Activated naive CD4-positive, alpha-beta T cell treated with anti-CD3 and anti-CD28 coated beads, Interleukin-2, amount 10 ng/mL, durations not matched to agents 7 days and 5 days (primary cell): ENCODE measurements around the gene TCF19.
"Not testable (repeated sequence)": the region's sequence is repeated elsewhere in the genome, so short reads cannot be mapped to it uniquely, and the experiment has no call there.

Source experiments
- CTCF ChIA-PET: fragments of 350-600 bp; sonication (Branson Sonifier 250); formaldehyde crosslinking; loops from one replicate; lab custom pipeline; 2021; ENCODE audit warnings: antibody characterized with exemption; lab: Charles Lee
- DNase-seq: peaks from one replicate; pipeline ENCODE4 v3.0.0-alpha.2; 2020
- H3K27ac Mint-ChIP-seq: one replicate; pipeline ENCODE4 v1.8.0; 2021; ENCODE audit warnings: mild to moderate bottlenecking, moderate library complexity, mixed read lengths
- H3K27me3 Mint-ChIP-seq: one replicate; pipeline ENCODE4 v1.8.0; 2021; ENCODE audit warnings: mild to moderate bottlenecking, mixed read lengths
- H3K36me3 Mint-ChIP-seq: one replicate; pipeline ENCODE4 v1.8.0; 2021; ENCODE audit warnings: mixed read lengths
- H3K4me1 Mint-ChIP-seq: one replicate; pipeline ENCODE4 v1.8.0; 2021; ENCODE audit warnings: mixed read lengths
- H3K4me3 Mint-ChIP-seq: one replicate; pipeline ENCODE4 v1.8.0; 2021; ENCODE audit warnings: mild to moderate bottlenecking, moderate library complexity, mixed read lengths
- H3K9me3 Mint-ChIP-seq: one replicate; pipeline ENCODE4 v1.8.0; 2021; ENCODE audit warnings: mixed read lengths

TCF19 gene

DNA sequence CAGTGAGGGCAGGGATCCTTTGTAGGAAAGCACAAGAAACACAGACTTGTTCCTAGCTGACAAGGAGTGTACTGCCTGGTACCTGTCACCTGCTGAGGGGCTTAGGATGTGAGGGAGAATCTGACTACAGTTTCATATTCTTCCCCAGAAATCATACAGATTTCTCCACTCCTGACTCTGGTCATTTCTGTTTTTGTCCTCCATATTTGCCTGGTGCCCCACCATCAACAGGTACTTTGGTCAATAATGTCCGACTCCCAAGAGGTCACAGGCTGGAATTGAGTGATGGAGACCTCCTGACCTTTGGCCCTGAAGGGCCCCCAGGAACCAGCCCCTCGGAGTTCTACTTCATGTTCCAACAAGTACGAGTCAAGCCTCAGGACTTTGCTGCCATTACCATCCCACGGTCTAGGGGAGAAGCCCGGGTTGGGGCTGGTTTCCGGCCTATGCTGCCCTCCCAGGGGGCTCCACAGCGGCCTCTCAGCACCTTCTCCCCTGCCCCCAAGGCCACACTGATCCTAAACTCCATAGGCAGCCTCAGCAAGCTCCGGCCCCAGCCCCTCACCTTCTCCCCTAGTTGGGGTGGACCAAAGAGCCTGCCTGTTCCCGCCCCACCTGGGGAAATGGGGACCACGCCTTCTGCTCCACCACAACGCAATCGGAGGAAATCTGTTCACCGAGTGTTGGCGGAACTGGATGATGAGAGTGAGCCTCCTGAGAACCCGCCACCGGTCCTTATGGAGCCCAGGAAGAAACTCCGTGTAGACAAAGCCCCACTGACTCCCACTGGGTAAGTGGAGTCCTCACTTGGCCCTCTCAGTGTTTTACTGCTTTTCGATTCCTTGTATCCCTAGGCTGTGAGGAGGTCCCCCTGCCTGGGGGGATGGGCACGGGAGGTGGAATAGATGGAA is 3.1 kb downstream of the TCF19 start:
- H3K9me3 Mint-ChIP-seq: no peaks in the 10 kb centered on the region
- no peak for DNase-seq
- H3K27ac Mint-ChIP-seq: no peak overlapping the region
- H3K27me3 Mint-ChIP-seq: no peaks in the 10 kb centered on the region
- H3K36me3 Mint-ChIP-seq: peaks cover 45% of the 10 kb centered on the region
- H3K4me1 Mint-ChIP-seq: peaks cover 60% of the 10 kb centered on the region
- CTCF ChIA-PET: interaction anchor here (1.5 to 2.6 kb wide), 2 partner anchors 33 to 205 kb away, joined by 3 to 6 read pairs; no protein-coding TSS in a partner anchor
- H3K4me3 Mint-ChIP-seq: peak overlapping the region; percentile 51

DNA sequence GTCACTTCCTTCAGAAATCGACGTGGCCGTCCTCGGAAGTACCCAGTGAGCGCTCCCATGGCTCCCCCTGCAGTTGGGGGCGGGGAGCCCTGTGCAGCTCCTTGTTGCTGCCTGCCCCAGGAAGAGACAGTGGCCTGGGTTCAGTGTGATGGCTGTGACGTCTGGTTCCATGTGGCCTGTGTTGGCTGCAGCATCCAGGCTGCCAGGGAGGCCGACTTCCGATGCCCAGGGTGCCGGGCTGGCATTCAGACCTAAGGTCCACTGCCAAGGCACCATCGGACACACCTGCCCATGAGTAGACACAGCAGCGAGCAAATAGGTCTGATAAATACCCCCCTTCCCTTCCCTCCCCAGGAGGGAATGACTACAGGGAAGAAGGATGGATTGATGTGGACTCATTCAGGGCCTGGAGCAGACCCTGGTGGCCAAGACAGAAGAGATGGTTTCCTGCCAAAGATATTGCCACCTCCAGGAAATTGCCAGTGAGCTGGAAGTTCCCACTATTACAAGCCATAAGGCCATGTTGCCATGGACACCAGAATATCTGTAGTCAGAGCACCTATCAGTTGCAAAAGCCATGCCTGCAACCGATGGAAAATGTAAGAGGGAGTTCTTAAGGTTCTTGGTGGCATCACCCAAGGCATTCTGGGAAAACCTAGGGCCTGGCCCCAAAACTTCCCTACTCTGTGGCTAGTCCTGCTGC is 4.2 kb downstream of the TCF19 start:
- no peak overlapping the region for H3K27ac Mint-ChIP-seq
- H3K4me3 Mint-ChIP-seq: no peak overlapping the region
- H3K9me3 Mint-ChIP-seq: no peaks in the 10 kb centered on the region
- no peak for DNase-seq
- peaks cover 48% of the 10 kb centered on the region for H3K4me1 Mint-ChIP-seq
- CTCF ChIA-PET: no interaction called here
- no peaks in the 10 kb centered on the region for H3K27me3 Mint-ChIP-seq
- H3K36me3 Mint-ChIP-seq: peaks cover 47% of the 10 kb centered on the region

DNA sequence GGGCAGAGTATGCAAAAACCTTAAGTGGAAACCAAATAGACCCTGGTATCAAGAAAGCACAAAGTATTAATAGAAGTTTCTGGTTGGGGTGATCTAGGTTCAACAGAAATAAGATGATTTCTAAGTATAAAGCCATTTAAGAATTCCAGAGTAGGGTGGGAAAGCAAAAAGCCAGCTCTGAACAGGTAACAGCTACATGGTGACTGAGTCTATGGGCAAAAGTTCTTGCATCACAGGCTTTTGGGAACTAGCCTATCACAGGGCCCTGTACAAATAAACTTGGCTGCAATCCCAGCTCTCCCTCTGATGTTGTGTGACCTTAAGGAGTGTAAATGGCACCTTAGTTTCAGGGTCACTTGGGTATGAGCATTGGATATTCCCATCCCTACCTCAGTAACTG is 5.5 kb downstream of the TCF19 start:
- CTCF ChIA-PET: no interaction called here
- Mint-ChIP-seq H3K4me3 (no peak overlapping the region), H3K36me3 (peaks cover 43% of the 10 kb centered on the region), H3K27ac (no peak overlapping the region), H3K9me3 (no peaks in the 10 kb centered on the region), H3K27me3 (no peaks in the 10 kb centered on the region), H3K4me1 (peaks cover 41% of the 10 kb centered on the region)
- no peak for DNase-seq

GRCh38 chr6:31164475-31165063 is 6.2 kb downstream of the TCF19 start:
- Mint-ChIP-seq H3K36me3 (peaks cover 37% of the 10 kb centered on the region), H3K4me1 (peaks cover 35% of the 10 kb centered on the region)
- not testable (repeated sequence) for H3K4me3 Mint-ChIP-seq, H3K9me3 Mint-ChIP-seq, H3K27me3 Mint-ChIP-seq, H3K27ac Mint-ChIP-seq, DNase-seq
- CTCF ChIA-PET: interaction anchor here (0.7 kb wide), 2 partner anchors 28 to 32 kb away, joined by 3 read pairs; no protein-coding TSS in a partner anchor

DNA sequence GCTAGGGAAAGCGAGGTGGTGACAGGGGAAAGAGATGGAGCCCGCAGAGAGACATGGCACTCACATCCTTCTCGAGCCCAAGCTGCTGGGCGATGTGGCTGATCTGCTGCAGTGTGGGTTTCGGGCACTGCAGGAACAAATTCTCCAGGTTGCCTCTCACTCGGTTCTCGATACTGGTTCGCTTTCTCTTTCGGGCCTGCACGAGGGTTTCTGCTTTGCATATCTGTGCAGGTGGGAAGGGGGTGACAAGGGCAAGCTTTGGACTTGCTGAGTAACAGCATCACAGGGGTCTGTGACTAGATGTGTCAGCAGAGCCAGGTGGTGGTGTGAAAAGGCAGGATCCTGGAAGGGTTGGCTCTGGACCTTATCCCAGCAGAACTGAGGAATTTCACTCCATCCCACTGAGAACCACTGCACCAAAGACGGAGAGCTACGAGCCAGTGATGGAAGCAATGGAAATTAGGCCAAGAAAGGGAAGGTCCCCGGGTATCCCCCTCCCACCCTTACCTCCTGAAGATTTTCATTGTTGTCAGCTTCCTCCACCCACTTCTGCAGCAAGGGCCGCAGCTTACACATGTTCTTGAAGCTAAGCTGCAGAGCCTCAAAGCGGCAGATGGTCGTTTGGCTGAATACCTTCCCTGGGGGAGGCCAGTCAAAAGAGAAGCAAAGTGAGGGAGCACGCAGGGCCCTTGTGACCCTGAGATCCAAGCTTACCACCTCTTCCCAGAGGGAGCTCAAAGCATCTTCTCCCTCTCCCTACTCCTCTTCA is 6.9 kb downstream of the TCF19 start:
- H3K27me3 Mint-ChIP-seq, DNase-seq, H3K9me3 Mint-ChIP-seq, H3K27ac Mint-ChIP-seq, H3K4me3 Mint-ChIP-seq: not testable (repeated sequence)
- Mint-ChIP-seq H3K4me1 (peaks cover 28% of the 10 kb centered on the region), H3K36me3 (peaks cover 31% of the 10 kb centered on the region)
- CTCF ChIA-PET: interaction anchor here (0.7 kb wide), 2 partner anchors 27 to 31 kb away, joined by 3 read pairs; no protein-coding TSS in a partner anchor

DNA sequence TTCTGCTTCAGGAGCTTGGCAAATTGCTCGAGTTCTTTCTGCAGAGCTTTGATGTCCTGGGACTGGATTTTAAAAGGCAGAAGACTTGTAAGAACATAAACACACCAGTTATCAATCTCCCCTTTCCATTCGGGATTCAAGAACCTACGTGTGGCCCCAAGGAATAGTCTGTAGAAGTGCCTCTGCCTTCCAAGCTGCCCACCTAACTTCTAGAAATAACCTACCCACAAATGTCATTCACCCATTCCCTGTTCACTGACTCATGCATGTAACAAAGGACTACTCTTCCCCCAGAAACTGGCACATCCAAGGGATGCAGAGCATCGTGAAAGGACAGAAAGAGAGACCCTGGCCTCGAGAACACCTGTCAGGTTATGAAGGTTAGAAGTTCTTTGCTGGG is 7.6 kb downstream of the TCF19 start:
- Mint-ChIP-seq H3K27ac (no peak overlapping the region), H3K9me3 (no peaks in the 10 kb centered on the region), H3K36me3 (peaks cover 30% of the 10 kb centered on the region), H3K4me3 (no peak overlapping the region), H3K27me3 (no peaks in the 10 kb centered on the region), H3K4me1 (peaks cover 23% of the 10 kb centered on the region)
- CTCF ChIA-PET: no interaction called here
- DNase-seq: no peak

- no peak for DNase-seq
- no peaks in the 10 kb centered on the region for H3K9me3 Mint-ChIP-seq
- no peak overlapping the region for H3K27ac Mint-ChIP-seq
- CTCF ChIA-PET: no interaction called here
- H3K4me3 Mint-ChIP-seq: no peak overlapping the region
- H3K36me3 Mint-ChIP-seq: peaks cover 8% of the 10 kb centered on the region
- H3K27me3 Mint-ChIP-seq: no peaks in the 10 kb centered on the region
- peaks cover 3% of the 10 kb centered on the region for H3K4me1 Mint-ChIP-seq
These were observed 10.2 kb downstream of the TCF19 start for GRCh38 chr6:31168606-31169005.

DNA sequence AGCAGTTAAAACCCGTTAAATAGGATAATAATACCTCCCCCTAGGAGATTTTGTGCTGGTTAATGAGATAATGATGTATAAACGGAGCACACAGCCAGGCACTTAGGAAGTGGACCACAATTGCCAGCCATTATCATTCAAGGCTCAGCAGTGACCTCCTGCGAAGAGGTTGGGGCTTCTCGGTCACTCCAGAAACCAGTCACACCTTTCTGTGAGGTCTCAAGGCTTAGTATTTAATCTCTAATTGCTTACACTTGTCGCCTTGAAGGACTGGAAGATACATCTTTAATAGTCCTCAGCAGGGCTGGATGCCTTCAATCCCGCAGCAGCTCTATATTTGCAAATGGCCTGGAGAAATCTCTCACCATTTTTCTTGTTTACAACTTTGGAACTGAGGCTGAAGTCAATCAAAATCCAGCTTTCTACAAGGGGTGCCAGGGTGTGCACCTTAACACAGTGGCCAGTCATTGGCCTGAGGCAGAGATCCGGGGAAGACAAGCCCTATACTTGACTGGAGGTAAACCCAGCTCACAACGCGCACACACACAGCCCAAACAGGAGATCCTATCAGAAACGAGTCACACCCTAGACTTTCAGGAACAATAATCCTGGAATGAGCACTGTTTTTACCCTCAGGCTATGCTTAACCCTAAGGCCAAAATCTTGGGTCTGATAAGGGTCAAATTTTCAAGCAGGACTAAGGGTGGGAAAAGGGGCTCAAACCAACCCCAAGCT is 10.9 kb downstream of the TCF19 start:
- Mint-ChIP-seq H3K27me3 (no peaks in the 10 kb centered on the region), H3K4me3 (no peak overlapping the region), H3K36me3 (peaks cover 5% of the 10 kb centered on the region), H3K4me1 (no peaks in the 10 kb centered on the region), H3K9me3 (no peaks in the 10 kb centered on the region), H3K27ac (peak overlapping the region; percentile 56)
- DNase-seq: no peak
- CTCF ChIA-PET: no interaction called here

- H3K4me3 Mint-ChIP-seq, DNase-seq, H3K27me3 Mint-ChIP-seq, H3K4me1 Mint-ChIP-seq, H3K27ac Mint-ChIP-seq, CTCF ChIA-PET, H3K9me3 Mint-ChIP-seq, H3K36me3 Mint-ChIP-seq: not testable (repeated sequence)
These were observed 11.6 kb downstream of the TCF19 start for GRCh38 chr6:31169858-31170599.

GRCh38 chr6:31170600-31170881 is 12.2 kb downstream of the TCF19 start, which contains the start of gene POU5F1:
POU5F1 (minus strand) TSS chr6:31170682; CDS start chr6:31170620, 62 bp downstream.
- H3K9me3 Mint-ChIP-seq: no peaks in the 10 kb centered on the region
- H3K27ac Mint-ChIP-seq: no peak within 1 kb of the TSS
- CTCF ChIA-PET: no interaction called here
- H3K4me3 Mint-ChIP-seq: no peak within 1 kb of the TSS
- peaks cover 2% of the 10 kb centered on the region for H3K36me3 Mint-ChIP-seq
- no peaks in the 10 kb centered on the region for H3K27me3 Mint-ChIP-seq
- no peak for DNase-seq
- H3K4me1 Mint-ChIP-seq: no peaks in the 10 kb centered on the region

DNA sequence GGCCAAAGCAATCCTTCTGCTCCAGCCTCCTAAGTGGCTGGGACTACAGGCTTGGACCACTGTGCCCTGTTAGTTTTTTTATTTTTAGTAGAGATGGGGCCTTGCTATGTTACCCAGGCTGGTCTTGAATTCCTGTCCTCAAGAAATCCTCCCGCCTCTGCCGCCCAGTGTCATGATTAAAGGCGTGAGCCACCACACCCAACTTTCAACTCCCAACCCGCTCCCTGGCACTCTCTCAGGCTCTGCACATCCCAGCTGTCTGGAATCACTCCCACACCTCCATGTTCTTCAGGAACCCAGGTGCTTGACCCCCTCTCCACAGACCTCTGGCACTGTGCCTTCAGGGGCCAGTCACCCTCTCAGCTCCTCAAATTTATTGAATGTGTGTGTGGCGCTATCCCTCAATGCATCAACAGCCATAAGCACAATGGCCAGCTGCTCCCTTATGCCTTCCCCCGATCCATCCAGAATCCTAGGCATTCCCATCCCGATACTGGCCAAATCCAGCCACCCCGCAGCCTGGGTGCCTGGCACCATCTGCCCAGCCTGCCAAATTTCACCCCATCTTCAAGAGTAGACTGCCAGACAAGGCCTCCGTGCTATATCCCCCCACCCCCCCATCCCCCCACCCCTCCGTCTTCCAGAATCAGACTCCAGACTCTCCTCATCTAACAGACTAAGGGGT is 12.7 kb downstream of the TCF19 start:
- Mint-ChIP-seq H3K4me3 (no peak overlapping the region), H3K4me1 (peaks cover 3% of the 10 kb centered on the region), H3K9me3 (no peaks in the 10 kb centered on the region), H3K27me3 (no peaks in the 10 kb centered on the region), H3K27ac (no peak overlapping the region), H3K36me3 (peaks cover 2% of the 10 kb centered on the region)
- no peak for DNase-seq
- CTCF ChIA-PET: no interaction called here

GRCh38 chr6:31171931-31172905 is 13.8 kb downstream of the TCF19 start:
- no peak overlapping the region for H3K27ac Mint-ChIP-seq
- no peak overlapping the region for H3K4me3 Mint-ChIP-seq
- CTCF ChIA-PET: no interaction called here
- H3K4me1 Mint-ChIP-seq: peaks cover 4% of the 10 kb centered on the region
- no peaks in the 10 kb centered on the region for H3K36me3 Mint-ChIP-seq
- DNase-seq: no peak
- H3K9me3 Mint-ChIP-seq: no peaks in the 10 kb centered on the region
- no peaks in the 10 kb centered on the region for H3K27me3 Mint-ChIP-seq
